HG03135 (cell line): ENCODE measurements around the gene MYO5B.

ENCODE experiments used
- ATAC-seq: cut with Tn5 transposase; IDR thresholded peaks from one replicate; pipeline ENCODE4 v1.9.1; 2021; ENCODE audit warnings: mild to moderate bottlenecking, moderate library complexity; ENCODE audit not compliant: unreplicated experiment

The MYO5B gene

GRCh38 chr18:49931179-49931578, 263.8 kb downstream of the MYO5B start:
- no peak for ATAC-seq

GRCh38 chr18:49926106-49926745, 268.7 kb downstream of the MYO5B start:
- ATAC-seq: no peak

- ATAC-seq: no peak
Observed at GRCh38 chr18:49924293-49924983, 270.5 kb downstream of the MYO5B start.

GRCh38 chr18:49922228-49922627, 272.7 kb downstream of the MYO5B start:
- no peak for ATAC-seq

- ATAC-seq: no peak
Observed at GRCh38 chr18:49921318-49921985, 273.5 kb downstream of the MYO5B start.

- no peak for ATAC-seq
Observed at GRCh38 chr18:49920731-49921130, 274.2 kb downstream of the MYO5B start.

- no peak for ATAC-seq
Observed at GRCh38 chr18:49917742-49918141, 277.2 kb downstream of the MYO5B start.

- ATAC-seq: no peak
Observed at GRCh38 chr18:49915352-49915751, 279.6 kb downstream of the MYO5B start.

- ATAC-seq: no peak
Observed at GRCh38 chr18:49913221-49913620, 281.7 kb downstream of the MYO5B start.

- no peak for ATAC-seq
Observed at GRCh38 chr18:49911427-49911826, 283.5 kb downstream of the MYO5B start.

- no peak for ATAC-seq
Observed at GRCh38 chr18:49910986-49911385, 284.0 kb downstream of the MYO5B start.

- ATAC-seq: no peak
Observed at GRCh38 chr18:49910019-49910418, 284.9 kb downstream of the MYO5B start.

- ATAC-seq: no peak
Observed at GRCh38 chr18:49907346-49907929, 287.5 kb downstream of the MYO5B start.

GRCh38 chr18:49905771-49906170, 289.2 kb downstream of the MYO5B start:
- ATAC-seq: no peak

GRCh38 chr18:49904871-49905555, 289.9 kb downstream of the MYO5B start:
- ATAC-seq: no peak

- ATAC-seq: no peak
Observed at GRCh38 chr18:49901862-49902340, 293.0 kb downstream of the MYO5B start.

- ATAC-seq: no peak
Observed at GRCh38 chr18:49899657-49900330, 295.2 kb downstream of the MYO5B start.

- ATAC-seq: no peak
Observed at GRCh38 chr18:49898421-49898820, 296.5 kb downstream of the MYO5B start.

GRCh38 chr18:49894517-49895226, 300.3 kb downstream of the MYO5B start:
- no peak for ATAC-seq

GRCh38 chr18:49893036-49893435, 301.9 kb downstream of the MYO5B start:
- ATAC-seq: no peak
